ENCODE results near the gene EPX. TPM values are rescaled to one million over a fixed set of nuclear protein-coding genes. Genes with fewer than 3 reads are reported as not detected.

The EPX gene
- total and polyA plus RNA-seq, 2 donors from 2014 or later, result 0.19 TPM; not detected in 1

DNA sequence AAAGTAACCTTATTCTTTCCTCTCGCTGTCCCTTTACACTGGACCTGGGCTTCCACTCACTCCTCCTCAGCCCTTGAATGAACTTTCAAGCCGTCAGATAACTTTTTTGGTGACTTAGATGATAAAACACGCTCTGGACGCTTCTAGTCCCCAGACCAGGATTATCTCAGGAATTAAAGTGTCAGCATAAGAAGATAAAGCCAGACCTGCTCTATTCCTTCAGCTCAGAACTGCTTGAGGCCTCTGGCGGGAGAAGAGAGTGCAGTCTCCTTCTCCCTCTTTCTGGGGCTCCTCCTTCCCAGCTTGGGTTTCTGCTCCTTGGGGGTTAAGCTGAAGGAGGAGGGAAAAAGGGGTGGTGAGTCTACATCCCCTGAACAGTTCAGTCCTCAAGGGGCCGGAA, 52.4 kb downstream of the EPX start:
- Histone ChIP-seq H3K27me3 (ENCODE audit: control insufficient read depth, insufficient read depth, low read length) (peaks cover 5% of the 10 kb centered on the region), H3K4me1 (ENCODE audit: control insufficient read depth in 2 of 3, insufficient read depth in 2 of 3, low read depth in 1 of 3, low read length in 3 of 3) (peaks cover 0 to 2% (median 0%) of the 10 kb centered on the region in 3 donors), H3K27ac (ENCODE audit: low read depth in 2 of 2, low read length in 2 of 2) (no peak overlapping the region), H3K36me3 (ENCODE audit: control insufficient read depth in 2 of 3, insufficient read depth in 3 of 3, low read length in 3 of 3) (no peaks in the 10 kb centered on the region), H3K9ac (ENCODE audit: low read length in 3 of 3) (no peak overlapping the region), H3K9me3 (ENCODE audit: control insufficient read depth in 2 of 3, insufficient read depth in 1 of 3, low read length in 3 of 3) (no peaks in the 10 kb centered on the region), H3K4me3 (ENCODE audit: low read length in 3 of 3) (no peak overlapping the region)
- TF ChIP-seq, protein P1, sequence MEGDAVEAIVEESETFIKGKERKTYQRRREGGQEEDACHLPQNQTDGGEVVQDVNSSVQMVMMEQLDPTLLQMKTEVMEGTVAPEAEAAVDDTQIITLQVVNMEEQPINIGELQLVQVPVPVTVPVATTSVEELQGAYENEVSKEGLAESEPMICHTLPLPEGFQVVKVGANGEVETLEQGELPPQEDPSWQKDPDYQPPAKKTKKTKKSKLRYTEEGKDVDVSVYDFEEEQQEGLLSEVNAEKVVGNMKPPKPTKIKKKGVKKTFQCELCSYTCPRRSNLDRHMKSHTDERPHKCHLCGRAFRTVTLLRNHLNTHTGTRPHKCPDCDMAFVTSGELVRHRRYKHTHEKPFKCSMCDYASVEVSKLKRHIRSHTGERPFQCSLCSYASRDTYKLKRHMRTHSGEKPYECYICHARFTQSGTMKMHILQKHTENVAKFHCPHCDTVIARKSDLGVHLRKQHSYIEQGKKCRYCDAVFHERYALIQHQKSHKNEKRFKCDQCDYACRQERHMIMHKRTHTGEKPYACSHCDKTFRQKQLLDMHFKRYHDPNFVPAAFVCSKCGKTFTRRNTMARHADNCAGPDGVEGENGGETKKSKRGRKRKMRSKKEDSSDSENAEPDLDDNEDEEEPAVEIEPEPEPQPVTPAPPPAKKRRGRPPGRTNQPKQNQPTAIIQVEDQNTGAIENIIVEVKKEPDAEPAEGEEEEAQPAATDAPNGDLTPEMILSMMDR (IDR thresholded peaks at IDR 0.05; ENCODE audit: borderline replicate concordance, extremely low read depth, insufficient read depth), result no peak
- DNase-seq, result no peak
- FAIRE-seq, result no peak
- intact Hi-C loops (cut with DNase I), result no loop called here

DNA sequence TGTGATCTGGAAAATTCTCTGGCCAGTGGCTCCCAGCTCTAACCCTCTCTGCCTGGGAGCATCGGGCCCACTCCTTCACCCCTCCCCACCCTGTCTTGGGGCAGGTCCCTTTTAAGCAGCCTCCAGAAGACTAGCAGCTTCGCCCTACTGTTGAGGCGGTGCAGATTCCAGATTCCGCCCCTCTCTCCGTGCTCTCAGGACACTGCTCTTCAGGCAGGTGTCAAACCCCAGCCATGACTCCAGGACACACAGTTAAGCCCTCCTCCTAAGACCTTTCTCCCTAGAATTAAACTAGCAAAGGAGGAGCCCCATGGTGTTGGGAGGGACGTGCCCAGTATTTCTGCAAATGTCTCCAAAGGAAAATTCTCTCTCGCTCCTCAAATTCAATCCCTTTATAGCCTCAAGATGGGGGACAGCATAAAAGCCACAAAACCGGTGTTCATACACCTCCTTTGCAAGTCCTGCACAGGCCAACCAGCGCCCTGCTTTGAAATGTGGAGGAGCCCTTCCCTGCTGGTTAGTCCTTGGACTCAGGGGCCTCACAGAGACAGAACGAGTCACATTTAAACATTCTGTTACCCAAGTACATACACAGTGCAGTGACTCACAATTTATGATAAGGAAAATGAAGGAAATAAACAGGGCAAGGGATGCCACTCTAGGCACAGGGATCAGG, 53.0 kb downstream of the EPX start:
- no peak overlapping the region for H3K9ac ChIP-seq (ENCODE audit: low read length in 3 of 3)
- no peaks in the 10 kb centered on the region for H3K36me3 ChIP-seq (ENCODE audit: control insufficient read depth in 2 of 3, insufficient read depth in 3 of 3, low read length in 3 of 3)
- FAIRE-seq (no peak), DNase-seq (no peak)
- TF ChIP-seq, protein P1 (IDR thresholded peaks at IDR 0.05; ENCODE audit: borderline replicate concordance, extremely low read depth, insufficient read depth), result no peak
- H3K4me3 ChIP-seq (ENCODE audit: low read length in 3 of 3), result no peak overlapping the region
- H3K9me3 ChIP-seq (ENCODE audit: control insufficient read depth in 2 of 3, insufficient read depth in 1 of 3, low read length in 3 of 3), result no peaks in the 10 kb centered on the region
- H3K27me3 ChIP-seq (ENCODE audit: control insufficient read depth, insufficient read depth, low read length), result peaks cover 7% of the 10 kb centered on the region
- H3K27ac ChIP-seq (ENCODE audit: low read depth in 2 of 2, low read length in 2 of 2), result no peak overlapping the region
- intact Hi-C loops (cut with DNase I), result no loop called here
- peaks cover 0 to 2% (median 0%) of the 10 kb centered on the region in 3 donors for H3K4me1 ChIP-seq (ENCODE audit: control insufficient read depth in 2 of 3, insufficient read depth in 2 of 3, low read depth in 1 of 3, low read length in 3 of 3)

DNA sequence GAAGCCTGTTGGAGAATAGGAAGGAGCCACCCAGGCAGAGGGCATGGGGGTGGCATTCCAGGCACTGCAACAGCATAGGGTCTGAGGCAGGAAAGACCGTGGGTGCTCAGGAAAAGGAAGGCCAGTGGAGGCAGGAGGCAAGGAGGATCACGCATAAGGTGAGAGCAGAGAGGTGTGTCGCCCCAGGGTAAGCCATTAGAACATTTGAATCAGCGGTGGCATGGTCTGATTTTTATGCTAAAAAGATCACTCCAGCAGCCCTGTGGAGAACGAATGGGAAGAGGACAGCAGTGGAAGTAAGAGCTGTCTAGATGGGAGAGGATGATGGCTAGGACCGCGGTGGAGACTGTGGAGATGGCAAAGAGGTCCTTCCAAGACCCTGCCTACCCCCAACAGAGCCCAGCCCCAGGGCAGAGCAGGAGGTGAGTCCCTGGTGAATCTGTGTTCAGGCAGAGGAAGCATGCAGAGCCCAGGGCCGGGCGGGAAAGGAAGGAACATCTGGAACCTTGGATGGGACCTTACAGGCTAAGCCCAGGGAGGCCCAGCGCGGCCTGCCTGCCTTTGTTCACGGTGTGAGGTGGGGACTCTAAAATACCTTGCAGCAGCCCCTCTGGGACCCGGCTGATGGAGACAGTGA, 53.7 kb downstream of the EPX start:
- no peak overlapping the region for H3K27ac ChIP-seq (ENCODE audit: low read depth in 2 of 2, low read length in 2 of 2)
- intact Hi-C loops (cut with DNase I), result no loop called here
- H3K27me3 ChIP-seq (ENCODE audit: control insufficient read depth, insufficient read depth, low read length), result peaks cover 7% of the 10 kb centered on the region
- TF ChIP-seq, protein P1 (IDR thresholded peaks at IDR 0.05; ENCODE audit: borderline replicate concordance, extremely low read depth, insufficient read depth), result no peak
- H3K9me3 ChIP-seq (ENCODE audit: control insufficient read depth in 2 of 3, insufficient read depth in 1 of 3, low read length in 3 of 3), result no peaks in the 10 kb centered on the region
- H3K36me3 ChIP-seq (ENCODE audit: control insufficient read depth in 2 of 3, insufficient read depth in 3 of 3, low read length in 3 of 3), result no peaks in the 10 kb centered on the region
- no peak overlapping the region for H3K9ac ChIP-seq (ENCODE audit: low read length in 3 of 3)
- no peak for FAIRE-seq
- peaks cover 0 to 2% (median 0%) of the 10 kb centered on the region in 3 donors for H3K4me1 ChIP-seq (ENCODE audit: control insufficient read depth in 2 of 3, insufficient read depth in 2 of 3, low read depth in 1 of 3, low read length in 3 of 3)
- H3K4me3 ChIP-seq (ENCODE audit: low read length in 3 of 3), result no peak overlapping the region
- DNase-seq, result no peak

Measured in kidney (tissue), 14 donors.